A549 treated with Hydrocortisone at 1 μM for 4 hours (cell line): ENCODE results near the gene PON2. TPM values are rescaled to one million over a fixed set of nuclear protein-coding genes. Genes with fewer than 3 reads are reported as not detected.

Experiments used
- total RNA-seq: library from RNA; stranded (reverse); fragments of 200-300 nt; extraction: Qiagen RNA extraction; gene quantifications from 5 replicates; pipeline ENCODE4 v1.2.3, GENCODE V29; 2022

Gene PON2
- total RNA-seq, result 343 to 385 TPM (median 382 TPM) in 5 replicates

GRCh38 chr7:95434557-95435421 is at the start of gene PON2:
PON2 (minus strand) TSS chr7:95435028; CDS start chr7:95434951, 77 bp downstream.

GRCh38 chr7:95396136-95397032 is 38.4 kb downstream of the PON2 start, which contains the start of gene PON3:
PON3 (minus strand) TSS chr7:95396375; CDS start chr7:95396350, 25 bp downstream.

Other genes with a start within 250 kb of the PON2 start
- 0.78 to 1.3 TPM (median 1.1 TPM) in 5 replicates for gene PON1, start 110.5 kb downstream of the PON2 start, total RNA-seq
- gene PON3, start 38.7 kb downstream of the PON2 start, total RNA-seq, result 32.2 to 41.8 TPM (median 37.0 TPM) in 5 replicates
- gene ASB4, start 50.9 kb upstream of the PON2 start, total RNA-seq, result 0.20 to 0.45 TPM (median 0.26 TPM) in 5 replicates
- gene PDK4, start 161.5 kb upstream of the PON2 start, total RNA-seq, result 19.8 to 29.9 TPM (median 26.9 TPM) in 5 replicates